ENCODE results near the gene GRIFIN.

The GRIFIN gene

GRCh38 chr7:2431260-2431867, 44.8 kb downstream of the GRIFIN start:
- DNase-seq, result peak in 3 of 5 donors; percentile 31 to 43 (median 42)

- no peak for DNase-seq
These were observed 50.4 kb downstream of the GRIFIN start for GRCh38 chr7:2425749-2426148.
